Endothelial cell of umbilical vein (primary cell): ENCODE results near the gene TRIM40. TPM values are rescaled to one million over a fixed set of nuclear protein-coding genes. Genes with fewer than 3 reads are reported as not detected.
"Not testable (repeated sequence)": the region's sequence is repeated elsewhere in the genome, so short reads cannot be mapped to it uniquely, and the experiment has no call there.

Source experiments
- BruUV-seq: library from RNA; stranded (reverse); fragments of 400-500 nt; replicated peaks from 2 replicates; lab custom pipeline; 2021; lab: Mats Ljungman, UMichigan
- CTCF ChIA-PET: fragments of 300-600, 350-600 bp; sonication (Branson Sonifier 250); formaldehyde crosslinking; loops from one replicate; lab custom pipeline; 2021; ENCODE audit warnings: antibody characterized with exemption, inconsistent platforms; lab: Charles Lee
- POLR2A ChIA-PET: fragments of 300-600, 350-600 bp; sonication (Branson Sonifier 250); formaldehyde crosslinking; loops from one replicate; lab custom pipeline; 2021; ENCODE audit warnings: antibody characterized with exemption, inconsistent platforms; lab: Charles Lee
- DNase-seq: peaks from one replicate; pipeline ENCODE4 v3.0.0-alpha.2; 2011; ENCODE audit warnings: low read depth, low spot score
- FAIRE-seq: peaks from 2 replicates; lab custom pipeline; 2011; peaks lifted over from hg19 to GRCh38; lab: Jason Lieb, UNC
- H2AFZ ChIP-seq: 2 replicates; pipeline ENCODE4 v1.6.0; 2012; ENCODE audit warnings: low read depth, low read length, control low read depth, inconsistent platforms
- H3K27ac ChIP-seq: 2 replicates; pipeline ENCODE4 v1.5.1; 2011; ENCODE audit warnings: low read depth, mild to moderate bottlenecking, control low read depth, low read length, moderate library complexity; ENCODE audit not compliant: insufficient read depth
- H3K27me3 ChIP-seq, 2 experiments: 2 replicates each; pipeline versions ENCODE4 v1.6.0 to v1.6.1; 2011; ENCODE audit warnings: low read length in 2 of 2, mixed read lengths in 1 of 2; ENCODE audit not compliant: control insufficient read depth in 2 of 2, insufficient read depth in 2 of 2
- H3K36me3 ChIP-seq, 2 experiments: 2 replicates in 1 of 2; 3 replicates in 1 of 2; pipeline ENCODE4 v1.5.1; 2011; ENCODE audit warnings: low read length in 2 of 2, mild to moderate bottlenecking in 1 of 2, moderate library complexity in 1 of 2; ENCODE audit not compliant: control insufficient read depth in 2 of 2, insufficient read depth in 2 of 2; ENCODE audit errors: extremely low read depth in 1 of 2
- H3K4me1 ChIP-seq: 3 replicates; pipeline ENCODE4 v1.5.1; 2011; ENCODE audit warnings: mild to moderate bottlenecking, low read length; ENCODE audit not compliant: control insufficient read depth, insufficient read depth; ENCODE audit errors: extremely low read depth
- H3K4me2 ChIP-seq: 2 replicates; pipeline ENCODE4 v1.6.1; 2011; ENCODE audit warnings: low read length, control low read depth, mixed read lengths; ENCODE audit not compliant: insufficient read depth
- H3K4me3 ChIP-seq, 3 experiments: fragments of 200-600 bp in 1 of 3; sonication (generic), shearing (Covaris generic) in 1 of 3; replicated peaks in 1 of 3; 2 replicates each; pipeline ENCODE4 v1.5.1; 2011 to 2016; ENCODE audit warnings: control low read depth in 3 of 3, low read length in 3 of 3, mild to moderate bottlenecking in 2 of 3, inconsistent platforms in 1 of 3, low read depth in 1 of 3, moderate library complexity in 1 of 3; ENCODE audit not compliant: insufficient read depth in 1 of 3
- H3K79me2 ChIP-seq: 2 replicates; pipeline ENCODE4 v1.6.0; 2012; ENCODE audit warnings: low read length, inconsistent platforms; ENCODE audit not compliant: control insufficient read depth, insufficient read depth
- H3K9ac ChIP-seq: replicated peaks from 2 replicates; pipeline ENCODE3; 2011; ENCODE audit warnings: low read length, control low read depth; ENCODE audit not compliant: insufficient read depth; ENCODE audit errors: extremely low read depth
- H3K9me1 ChIP-seq: replicated peaks from 3 replicates; pipeline ENCODE4 v1.6.0; 2011; ENCODE audit warnings: mild to moderate bottlenecking, low read length; ENCODE audit not compliant: control insufficient read depth, insufficient read depth; ENCODE audit errors: extremely low read depth
- H3K9me3 ChIP-seq: replicated peaks from 2 replicates; pipeline ENCODE4 v1.5.1; 2012; ENCODE audit warnings: low read length, inconsistent platforms; ENCODE audit not compliant: control insufficient read depth, insufficient read depth
- H4K20me1 ChIP-seq: replicated peaks from 2 replicates; pipeline ENCODE3; 2011; ENCODE audit warnings: mild to moderate bottlenecking, low read length; ENCODE audit not compliant: control insufficient read depth, insufficient read depth; ENCODE audit errors: extremely low read depth
- CTCF ChIP-seq, 2 donors: IDR thresholded peaks; 1 replicate in 1 of 2; 2 replicates in 1 of 2; pipeline ENCODE4 v1.5.1; 2011; ENCODE audit warnings: low read length in 2 of 2, mild to moderate bottlenecking in 2 of 2, moderate library complexity in 2 of 2, control low read depth in 1 of 2, inconsistent platforms in 1 of 2, low read depth in 1 of 2; ENCODE audit not compliant: insufficient read depth in 1 of 2; ENCODE audit errors: extremely low read depth in 1 of 2
- EZH2 ChIP-seq: IDR thresholded peaks from 2 replicates; pipeline ENCODE4 v1.6.1; 2012; ENCODE audit warnings: borderline replicate concordance, low read depth, mild to moderate bottlenecking, moderate library complexity, low read length, inconsistent platforms; ENCODE audit not compliant: severe bottlenecking
- FOS ChIP-seq: IDR thresholded peaks from 2 replicates; pipeline ENCODE4 v1.6.1; 2011; ENCODE audit warnings: mild to moderate bottlenecking, low read length, moderate library complexity, borderline replicate concordance; ENCODE audit not compliant: insufficient read depth
- GATA2 ChIP-seq: IDR thresholded peaks from 2 replicates; pipeline ENCODE4 v1.7.0; 2011; ENCODE audit warnings: low read depth, mild to moderate bottlenecking, moderate library complexity, mixed read lengths, low read length; ENCODE audit not compliant: insufficient read length, insufficient read depth
- JUN ChIP-seq: IDR thresholded peaks from 2 replicates; pipeline ENCODE4 v1.6.1; 2011; ENCODE audit warnings: borderline replicate concordance, low read depth; ENCODE audit not compliant: insufficient read length, insufficient read depth
- MAX ChIP-seq: IDR thresholded peaks from 2 replicates; pipeline ENCODE4 v1.6.1; 2011; ENCODE audit not compliant: insufficient read depth, insufficient read length
- MYC ChIP-seq: IDR thresholded peaks from one replicate; pipeline ENCODE4 v1.6.1; 2011; ENCODE audit warnings: mild to moderate bottlenecking, low read depth, low read length
- POLR2A ChIP-seq: IDR thresholded peaks from 2 replicates; pipeline ENCODE4 v1.6.1; 2012; ENCODE audit warnings: low read depth, mild to moderate bottlenecking, control low read depth, low read length
- POLR2AphosphoS5 ChIP-seq: IDR thresholded peaks from 2 replicates; pipeline ENCODE4 v1.6.1; 2012; ENCODE audit warnings: low read depth, mild to moderate bottlenecking, control low read depth, low read length, moderate library complexity; ENCODE audit not compliant: insufficient read depth
- dilution Hi-C: fragments of 300-500 bp; cut with MboI; formaldehyde crosslinking; loops from one replicate; pipeline ENCODE4 v1.15.0; 2019; ENCODE audit warnings: low sequenced_read_pairs; ENCODE audit not compliant: extremely low pct_ligation_motif_present
- intact Hi-C: fragments of 100-400 bp; cut with micrococcal nuclease; formaldehyde crosslinking; loops from one replicate; pipeline ENCODE4 v1.10.0; 2022
- polyA plus RNA-seq, 4 experiments: library from polyadenylated mRNA; depleted of rRNA in 3 of 4; stranded (reverse) in 3 of 4; unstranded in 1 of 4; fragments of >200 nt; gene quantifications; 2 replicates each; pipeline versions ENCODE4 v1.2.1 to v1.2.3, GENCODE V29; 2011 to 2012; ENCODE audit warnings: missing spikeins in 1 of 4
- total RNA-seq: library from RNA; stranded (reverse); gene quantifications from 2 replicates; pipeline ENCODE4 v1.2.3, GENCODE V29; 2021

The TRIM40 gene
- total and polyA plus RNA-seq, 2 donors (not counting 3 experiments of a cell fraction or from before 2014, with no cell fraction given), result not detected

- H3K4me1 ChIP-seq, result no peaks in the 10 kb centered on the region
- no peak overlapping the region for H3K4me2 ChIP-seq
- BruUV-seq, result no TSS peak
- H3K9me3 ChIP-seq, result no peaks in the 10 kb centered on the region
- intact Hi-C loops, result loop anchor here (10.0 kb wide), 1 partner anchor 152 kb away; no protein-coding TSS in a partner anchor
- no peaks in the 10 kb centered on the region for H3K79me2 ChIP-seq
- CTCF ChIA-PET, result no interaction called here
- no peak for DNase-seq
- dilution Hi-C loops, result no loop called here
- no peak for FAIRE-seq
- H3K36me3 ChIP-seq, result no peaks in the 10 kb centered on the region
- POLR2A ChIA-PET, result no interaction called here
- H4K20me1 ChIP-seq, result no peaks in the 10 kb centered on the region
- no peak overlapping the region for H2AFZ ChIP-seq
- H3K9ac ChIP-seq, result no peak overlapping the region
- H3K9me1 ChIP-seq, result no peaks in the 10 kb centered on the region
- H3K27ac ChIP-seq, result no peak overlapping the region
- peaks cover 18 to 41% of the 10 kb centered on the region in 2 experiments for H3K27me3 ChIP-seq
- no peak for TF ChIP-seq FOS
- no peak for TF ChIP-seq CTCF (IDR thresholded peaks at IDR 0.05; ENCODE audit: extremely low read depth in 1 of 2, insufficient read depth in 1 of 2, low read depth in 1 of 2, low read length in 2 of 2)
- no peak for TF ChIP-seq POLR2A
- TF ChIP-seq EZH2, result no peak
- TF ChIP-seq JUN, result no peak
- no peak for TF ChIP-seq POLR2AphosphoS5
- no peak for TF ChIP-seq MAX
- TF ChIP-seq MYC, result no peak
- no peak for TF ChIP-seq GATA2
- no peak overlapping the region for H3K4me3 ChIP-seq
Measured at GRCh38 chr6:30136570-30137286, 788 bp downstream of the TRIM40 start.

GRCh38 chr6:30140240-30140639 is 4.3 kb downstream of the TRIM40 start:
- H3K4me3 ChIP-seq, BruUV-seq, DNase-seq, H3K4me1 ChIP-seq, H3K9ac ChIP-seq, H3K79me2 ChIP-seq, POLR2A ChIA-PET, dilution Hi-C loops, H3K36me3 ChIP-seq, H4K20me1 ChIP-seq, H3K27ac ChIP-seq, intact Hi-C loops, H3K9me1 ChIP-seq, H2AFZ ChIP-seq, FAIRE-seq, H3K9me3 ChIP-seq, H3K4me2 ChIP-seq: not testable (repeated sequence)
- H3K27me3 ChIP-seq, result peaks cover 21 to 46% of the 10 kb centered on the region in 2 experiments
- CTCF ChIA-PET, result interaction anchor here (0.8 kb wide), 1 partner anchor 9 kb away, joined by 3 read pairs; no protein-coding TSS in a partner anchor
